GM18499 (cell line): ENCODE results near the gene MOBP.
"Not testable (repeated sequence)": the region's sequence is repeated elsewhere in the genome, so short reads cannot be mapped to it uniquely, and the experiment has no call there.

Experiments
- ATAC-seq: cut with Tn5 transposase; IDR thresholded peaks from one replicate; pipeline ENCODE4 v1.9.1; 2021; ENCODE audit warnings: moderate number of reproducible peaks; ENCODE audit not compliant: insufficient read depth, unreplicated experiment

Gene MOBP

DNA sequence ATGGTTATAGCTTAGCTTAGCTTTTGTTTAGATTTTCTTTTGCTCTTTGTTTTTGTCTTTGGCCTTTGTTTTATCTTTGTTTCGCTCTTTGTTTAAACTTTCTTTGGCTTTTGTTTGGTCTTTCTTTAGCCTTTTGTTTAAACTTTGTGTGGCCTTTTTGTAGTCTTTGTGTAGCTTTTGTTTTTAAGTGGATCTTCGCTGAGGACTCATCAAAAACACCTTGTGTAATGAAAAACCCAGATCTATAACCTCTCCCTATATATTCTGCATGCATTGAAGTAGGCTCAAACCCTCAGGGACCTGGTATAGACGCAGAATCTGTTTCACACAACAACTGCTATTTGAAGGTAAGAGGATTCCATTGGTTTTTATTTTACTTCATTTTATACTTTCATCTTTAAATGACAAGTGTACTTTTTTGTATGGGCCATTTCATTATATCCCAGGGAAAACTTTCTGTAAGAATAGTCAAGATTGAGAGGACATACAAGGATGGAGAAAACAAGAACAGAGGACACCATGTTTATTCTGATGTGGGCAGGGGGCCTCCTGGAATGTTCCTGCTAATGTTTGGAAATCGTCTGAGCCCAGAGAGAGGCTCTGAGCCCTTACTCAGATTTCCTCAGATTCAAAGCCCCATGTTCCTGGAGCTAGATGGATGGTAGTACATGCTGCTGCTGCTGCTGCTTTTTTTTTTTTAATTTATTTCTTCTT is at the start of gene MOBP:
Gene MOBP (plus strand): TSS at position 287 of the 714 bp plus-strand sequence. CDS start 34,390 bp downstream, outside the sequence.
- ATAC-seq, result no peak

- not testable (repeated sequence) for ATAC-seq
These were observed 48.8 kb upstream of the MOBP start for GRCh38 chr3:39418556-39419225.

GRCh38 chr3:39419742-39420315 is 47.7 kb upstream of the MOBP start:
- no peak for ATAC-seq

GRCh38 chr3:39420543-39420942 is 46.9 kb upstream of the MOBP start:
- ATAC-seq, result no peak

DNA sequence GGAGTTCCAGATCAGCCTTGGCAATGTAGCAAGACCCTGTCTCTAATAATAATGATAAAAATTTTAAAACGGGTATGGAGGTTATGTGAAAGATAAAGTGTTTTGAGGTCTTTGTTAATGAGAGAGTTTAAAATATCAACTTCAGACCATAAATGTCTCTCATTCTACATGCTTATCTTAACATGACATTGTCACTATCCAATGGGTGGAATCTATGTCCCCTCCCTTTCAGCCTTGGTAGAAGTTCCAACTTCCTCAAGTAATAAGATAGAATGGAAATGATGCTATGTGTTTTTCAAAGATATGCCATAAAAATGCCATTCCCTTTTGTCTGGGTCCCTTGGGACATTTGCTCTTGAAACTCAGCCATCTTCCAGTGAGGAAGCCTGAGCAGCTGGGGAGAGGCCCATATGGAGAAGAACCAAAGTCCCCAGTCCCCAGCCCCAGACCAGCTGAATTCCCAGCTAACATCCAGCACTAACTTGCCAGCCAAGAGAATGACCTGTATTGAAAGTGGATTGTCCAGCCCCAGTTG is 44.0 kb upstream of the MOBP start:
- ATAC-seq, result no peak

- no peak for ATAC-seq
These were observed 41.2 kb upstream of the MOBP start for GRCh38 chr3:39426312-39426711.

- no peak for ATAC-seq
These were observed 40.0 kb upstream of the MOBP start for GRCh38 chr3:39427506-39427905.

- no peak for ATAC-seq
These were observed 38.7 kb upstream of the MOBP start for GRCh38 chr3:39428745-39429201.

DNA sequence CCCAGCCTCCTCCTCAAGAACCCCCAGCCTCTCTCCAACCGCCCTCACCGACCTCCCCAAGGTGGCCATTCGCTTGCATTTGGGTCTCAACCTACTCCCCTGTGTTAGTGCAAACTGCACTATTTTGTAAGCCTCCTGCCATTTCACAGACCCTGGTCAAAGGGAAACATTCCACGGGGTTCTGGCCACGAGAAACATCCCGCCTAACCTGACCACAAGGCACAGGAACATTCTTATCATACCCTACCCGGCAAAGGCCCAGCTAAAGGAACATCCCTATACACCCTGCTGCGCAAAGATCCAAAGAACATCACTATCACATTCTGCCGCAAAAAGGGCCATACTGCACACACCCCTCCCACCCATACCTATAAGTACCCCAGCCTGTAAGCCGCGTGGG is 38.0 kb upstream of the MOBP start:
- no peak for ATAC-seq

- ATAC-seq, result no peak
These were observed 35.1 kb upstream of the MOBP start for GRCh38 chr3:39432342-39432741.

GRCh38 chr3:39433642-39434041 is 33.8 kb upstream of the MOBP start:
- ATAC-seq, result no peak

GRCh38 chr3:39434574-39434973 is 32.9 kb upstream of the MOBP start:
- peak; percentile 57 for ATAC-seq

DNA sequence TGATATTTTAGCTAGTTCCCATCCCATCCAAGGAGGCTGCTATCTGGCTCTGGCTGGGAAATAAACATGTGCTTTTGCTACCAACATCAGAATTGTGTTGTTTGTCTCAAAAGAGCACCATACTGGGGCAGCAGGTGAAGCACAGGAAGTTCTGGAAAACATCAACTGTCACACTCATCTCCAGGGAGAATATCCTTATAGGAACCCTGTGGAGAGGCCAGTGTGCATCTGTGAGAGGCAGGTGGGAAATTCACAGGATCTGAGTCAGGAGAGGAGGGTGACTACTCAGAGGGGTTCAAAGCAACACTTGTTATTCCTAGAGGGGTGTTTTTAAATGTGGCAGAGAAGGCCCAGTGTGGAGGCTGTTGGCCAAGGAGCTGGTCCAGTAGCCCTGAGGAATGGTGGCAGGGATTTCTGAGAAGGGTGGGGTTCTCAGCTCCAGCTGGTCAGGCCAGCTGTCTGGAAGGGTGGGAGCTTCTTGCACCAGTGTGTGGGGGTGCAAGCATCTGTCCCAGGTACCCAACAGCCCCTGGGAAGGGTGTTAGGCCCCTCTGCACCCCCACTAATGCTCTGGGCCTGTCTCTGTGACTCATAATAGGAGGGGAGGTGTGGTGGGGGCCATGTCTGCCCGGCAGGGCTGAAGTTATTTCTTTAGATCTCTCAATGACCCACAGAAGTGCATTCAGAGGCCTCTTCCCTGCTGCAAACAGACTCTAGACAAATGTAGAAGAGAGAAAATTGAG is 32.3 kb upstream of the MOBP start:
- no peak for ATAC-seq

DNA sequence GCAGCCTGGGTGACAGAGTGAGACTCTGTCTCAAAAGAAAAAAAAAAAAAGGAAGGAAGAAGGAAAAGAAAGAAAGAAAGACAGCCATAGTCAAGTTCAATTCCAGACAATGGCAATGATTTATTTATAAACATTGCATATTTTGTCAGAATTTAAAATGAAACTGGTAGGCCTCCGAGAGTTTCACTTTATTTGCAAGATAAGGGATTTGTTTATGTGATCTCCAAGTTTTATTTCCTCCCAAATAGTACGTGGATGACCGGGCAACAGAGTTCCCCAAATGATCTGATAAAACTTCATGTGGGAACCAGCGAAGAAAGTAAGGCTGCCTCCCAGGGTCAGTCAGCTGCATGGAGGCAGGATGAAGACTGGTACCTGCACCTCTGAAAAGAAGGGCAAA is 28.6 kb upstream of the MOBP start:
- ATAC-seq, result no peak

DNA sequence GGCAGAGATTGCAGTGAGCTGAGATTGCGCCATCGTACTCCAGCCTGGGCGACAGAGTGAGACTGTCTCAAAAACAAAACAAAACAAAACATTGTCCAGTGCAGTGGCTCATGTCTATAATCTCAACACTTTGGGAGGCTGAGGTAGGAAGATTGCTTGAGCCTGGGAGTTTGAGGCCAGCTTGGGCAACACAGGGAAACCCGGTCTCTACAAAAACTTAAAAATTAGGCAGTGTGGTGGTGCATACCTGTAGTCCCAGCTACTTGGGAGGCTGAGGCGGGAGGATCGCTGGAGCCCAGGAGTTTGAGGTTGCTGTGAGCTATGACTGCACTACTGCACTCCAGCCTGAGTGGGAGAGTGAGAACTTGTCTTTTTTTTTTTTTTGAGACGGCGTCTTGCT is 27.2 kb upstream of the MOBP start:
- no peak for ATAC-seq

DNA sequence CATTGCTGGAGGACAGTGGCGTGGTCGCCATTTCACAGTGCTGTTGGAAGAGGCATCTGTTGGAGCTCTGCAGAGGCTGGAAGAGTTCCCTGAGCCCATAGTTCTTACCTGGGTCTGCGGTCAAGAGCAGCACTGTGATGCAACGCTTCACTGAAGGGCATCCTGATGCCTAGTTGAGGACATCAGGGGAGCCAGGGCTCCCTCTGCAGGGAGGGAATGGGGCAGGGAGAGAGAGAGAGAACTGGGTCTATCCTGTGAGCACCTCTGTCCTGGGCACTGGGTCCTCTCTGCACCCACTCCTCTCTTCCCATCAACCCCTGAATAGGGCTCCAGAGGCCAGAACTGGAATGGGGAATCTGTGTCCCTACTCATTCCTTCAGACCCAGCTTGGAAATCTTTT is 23.9 kb upstream of the MOBP start:
- no peak for ATAC-seq

DNA sequence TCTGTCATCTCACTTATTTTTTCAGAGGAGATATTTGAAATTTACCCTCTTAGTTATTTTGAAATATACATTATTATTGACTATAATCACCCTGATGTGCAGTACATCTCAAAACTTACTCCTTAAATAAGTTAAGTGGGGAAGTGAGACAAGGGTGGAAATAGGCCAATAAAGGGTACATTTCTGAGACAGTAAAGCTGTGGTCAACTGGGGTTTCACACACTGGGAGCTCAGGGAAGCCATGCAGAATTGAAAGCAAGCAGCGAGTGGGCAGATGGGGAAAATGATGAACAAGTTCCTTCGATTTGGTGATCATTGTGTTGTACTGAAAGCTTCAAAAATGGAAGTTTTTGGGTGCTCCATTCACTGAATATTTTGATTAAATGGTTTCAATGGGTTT is 21.6 kb upstream of the MOBP start:
- no peak for ATAC-seq

DNA sequence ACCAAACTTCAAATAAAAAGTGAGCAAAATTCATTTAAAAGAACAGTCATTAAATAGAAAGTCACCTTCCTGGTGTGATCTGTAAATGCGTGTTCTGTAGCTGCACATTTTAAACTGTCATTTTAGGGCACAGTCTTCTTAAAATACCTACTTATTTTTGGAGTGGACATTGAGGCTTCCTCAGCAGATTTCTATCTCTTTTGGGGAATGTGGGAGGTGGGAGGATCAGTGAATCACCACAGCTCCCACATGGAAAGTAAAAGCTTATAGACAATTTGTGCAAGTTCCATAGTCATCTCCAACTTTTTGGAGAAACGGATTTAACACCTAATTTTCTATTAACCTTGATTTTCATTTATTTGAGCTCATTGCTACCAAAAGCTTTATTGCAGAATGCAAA is 21.0 kb upstream of the MOBP start:
- ATAC-seq, result no peak

DNA sequence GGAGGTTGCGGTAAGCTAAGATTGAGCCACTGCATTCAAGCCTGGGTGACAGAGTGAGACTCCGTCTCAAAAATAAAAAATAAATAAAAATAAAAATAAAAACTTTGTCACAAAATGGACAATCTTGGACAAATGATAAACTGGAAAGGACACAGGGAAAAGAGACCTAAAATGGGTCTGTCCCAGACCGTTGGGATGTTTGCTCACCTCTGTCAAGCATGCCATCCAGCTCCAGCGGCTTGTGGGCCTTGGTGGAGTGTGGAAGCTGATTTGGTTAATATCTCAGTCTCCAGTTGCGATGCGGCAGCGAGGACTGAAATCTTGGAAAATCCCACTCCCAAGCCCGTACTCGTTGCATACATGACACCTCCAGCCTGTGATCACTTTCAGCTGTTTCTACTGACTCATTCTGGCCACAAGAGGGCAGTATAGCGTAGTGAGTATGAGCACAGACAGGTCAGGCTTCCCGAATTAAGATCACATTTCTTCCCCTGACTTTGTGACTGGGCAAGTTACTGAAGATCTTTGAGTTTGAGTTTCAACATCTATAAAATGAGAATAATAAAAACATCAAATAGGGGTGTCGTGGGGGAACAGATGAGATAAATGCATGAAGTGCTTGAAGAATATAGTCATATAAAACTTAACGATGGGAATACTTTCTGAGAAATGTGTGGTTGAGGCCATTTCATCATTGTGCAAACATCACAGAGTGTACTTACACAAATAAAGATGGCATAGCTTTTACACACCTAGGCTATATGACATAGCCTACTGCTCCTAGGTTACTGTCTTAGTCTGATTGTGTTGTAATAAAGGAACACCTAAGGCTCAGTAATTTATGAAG is 19.6 kb upstream of the MOBP start:
- peak; percentile 73 for ATAC-seq
